ENCODE measurements around the gene RBM12.

DNA sequence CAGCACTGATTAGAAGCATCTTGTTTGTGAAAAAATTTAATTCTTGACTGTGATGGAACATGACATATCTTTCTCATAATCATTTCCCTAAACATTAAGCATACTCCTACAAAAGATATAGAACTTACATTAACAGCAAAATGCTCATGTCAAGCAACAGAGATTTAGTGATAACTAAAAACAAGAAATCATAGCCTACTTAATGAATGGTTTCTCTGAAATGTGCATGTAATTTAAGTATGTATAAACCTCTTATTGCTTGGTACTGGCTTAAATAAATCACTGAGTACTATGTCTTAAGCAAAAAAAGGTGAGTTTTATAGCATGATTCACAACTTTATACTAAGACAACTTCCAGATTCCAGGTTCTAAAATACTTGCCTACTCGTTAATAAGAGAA lies 43.8 kb upstream of the RBM12 start:
- TF ChIP-seq, protein P1, sequence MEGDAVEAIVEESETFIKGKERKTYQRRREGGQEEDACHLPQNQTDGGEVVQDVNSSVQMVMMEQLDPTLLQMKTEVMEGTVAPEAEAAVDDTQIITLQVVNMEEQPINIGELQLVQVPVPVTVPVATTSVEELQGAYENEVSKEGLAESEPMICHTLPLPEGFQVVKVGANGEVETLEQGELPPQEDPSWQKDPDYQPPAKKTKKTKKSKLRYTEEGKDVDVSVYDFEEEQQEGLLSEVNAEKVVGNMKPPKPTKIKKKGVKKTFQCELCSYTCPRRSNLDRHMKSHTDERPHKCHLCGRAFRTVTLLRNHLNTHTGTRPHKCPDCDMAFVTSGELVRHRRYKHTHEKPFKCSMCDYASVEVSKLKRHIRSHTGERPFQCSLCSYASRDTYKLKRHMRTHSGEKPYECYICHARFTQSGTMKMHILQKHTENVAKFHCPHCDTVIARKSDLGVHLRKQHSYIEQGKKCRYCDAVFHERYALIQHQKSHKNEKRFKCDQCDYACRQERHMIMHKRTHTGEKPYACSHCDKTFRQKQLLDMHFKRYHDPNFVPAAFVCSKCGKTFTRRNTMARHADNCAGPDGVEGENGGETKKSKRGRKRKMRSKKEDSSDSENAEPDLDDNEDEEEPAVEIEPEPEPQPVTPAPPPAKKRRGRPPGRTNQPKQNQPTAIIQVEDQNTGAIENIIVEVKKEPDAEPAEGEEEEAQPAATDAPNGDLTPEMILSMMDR (IDR thresholded peaks at IDR 0.05): no peak
- no peak for TF ChIP-seq POLR2A (IDR thresholded peaks at IDR 0.05)
- TF ChIP-seq EP300 (IDR thresholded peaks at IDR 0.05): no peak

Measured in tibial nerve (tissue), 4 donors.